Right hindlimb (tissue), 1 donor: ENCODE measurements around the gene PRMT3.
"Not testable (repeated sequence)": the region's sequence is repeated elsewhere in the genome, so short reads cannot be mapped to it uniquely, and the experiment has no call there.

Experiments
- DNase-seq: peaks from one replicate; pipeline ENCODE4 v3.0.0-alpha.2; 2018

The PRMT3 gene

DNA sequence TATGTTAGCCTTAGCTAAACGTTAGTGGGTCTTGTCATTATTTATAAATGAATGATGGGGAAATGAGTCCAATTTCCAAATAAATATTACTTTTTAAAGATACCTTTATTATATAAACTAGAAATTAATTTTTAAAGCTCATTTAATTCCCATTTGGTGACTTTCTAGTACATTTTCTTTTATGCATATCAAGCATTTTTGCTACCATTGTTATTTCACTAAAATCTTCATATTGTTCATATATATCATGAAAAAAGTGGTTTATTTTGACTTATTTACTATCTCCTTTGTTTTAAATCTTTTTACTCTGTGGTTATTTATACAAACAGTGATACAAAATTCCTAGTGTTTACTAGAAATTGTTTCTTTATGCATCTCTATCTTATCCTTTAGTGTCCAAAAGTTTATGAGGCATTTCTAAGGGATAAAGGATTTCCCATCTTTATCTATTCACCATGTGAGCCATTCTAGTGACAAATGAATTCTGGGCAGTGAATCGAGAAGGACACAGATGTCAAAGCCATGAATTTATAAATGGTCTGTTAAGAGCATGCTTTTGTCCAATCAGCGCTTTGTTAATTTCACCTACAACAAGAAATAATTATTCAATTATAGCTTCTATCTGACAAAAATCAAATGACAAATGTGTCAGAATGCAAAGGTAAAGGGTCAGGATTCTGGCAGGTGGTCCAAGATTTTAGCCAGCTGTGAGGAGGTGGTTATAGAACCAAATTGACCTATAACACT, 70.6 kb downstream of the PRMT3 start:
- DNase-seq: no peak

DNA sequence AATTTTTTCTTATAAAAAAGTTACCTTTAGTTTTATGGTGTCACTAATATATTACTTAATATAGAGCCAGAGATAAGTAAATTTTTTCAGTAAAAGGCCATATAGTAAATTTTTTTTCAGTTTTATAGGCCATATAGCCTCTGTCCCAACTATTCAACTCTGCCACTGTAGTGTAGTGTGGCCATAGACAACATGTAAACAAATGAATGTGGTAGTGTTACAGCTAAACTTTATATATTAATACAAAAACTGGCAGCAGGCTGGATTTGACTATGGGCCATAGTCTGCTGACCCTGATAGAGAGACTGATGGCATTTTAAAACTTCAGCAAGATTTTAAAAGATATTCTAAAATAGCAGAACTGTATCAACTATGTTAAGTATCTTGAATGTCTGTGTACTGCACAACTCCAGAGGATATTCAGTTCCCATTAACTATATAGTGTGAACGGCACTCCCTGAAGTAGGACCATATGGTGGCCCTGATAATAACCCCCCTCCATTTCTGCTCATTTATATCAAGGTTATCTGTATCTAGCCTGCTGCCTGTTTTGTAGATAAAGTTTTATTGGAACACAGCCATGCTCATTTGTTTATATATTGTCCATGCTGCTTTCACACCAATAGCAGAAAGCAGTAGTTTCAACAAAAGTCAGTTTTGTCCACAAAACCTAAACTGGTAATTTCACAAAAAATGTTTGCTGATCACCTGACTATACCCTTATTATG, 71.6 kb downstream of the PRMT3 start:
- no peak for DNase-seq

DNA sequence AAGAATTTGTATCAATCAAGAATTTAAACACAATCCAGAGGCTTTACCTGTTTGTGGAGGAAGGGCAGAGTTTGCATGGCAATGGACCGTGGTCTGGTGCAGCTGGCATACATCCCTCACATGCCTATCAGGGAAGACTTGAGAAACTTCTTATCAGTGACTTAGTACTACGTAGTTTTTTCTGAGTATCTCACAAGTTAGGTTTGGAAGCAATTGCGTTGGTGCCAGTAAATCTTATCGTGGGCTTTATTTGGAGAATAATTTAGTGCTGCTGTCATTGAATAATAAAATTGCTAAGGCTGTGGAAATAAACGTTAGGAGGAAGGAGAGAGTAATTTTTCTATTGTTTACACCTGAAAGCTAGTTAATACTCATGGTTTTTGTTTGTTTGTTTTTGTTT, 72.3 kb downstream of the PRMT3 start:
- DNase-seq: no peak

DNA sequence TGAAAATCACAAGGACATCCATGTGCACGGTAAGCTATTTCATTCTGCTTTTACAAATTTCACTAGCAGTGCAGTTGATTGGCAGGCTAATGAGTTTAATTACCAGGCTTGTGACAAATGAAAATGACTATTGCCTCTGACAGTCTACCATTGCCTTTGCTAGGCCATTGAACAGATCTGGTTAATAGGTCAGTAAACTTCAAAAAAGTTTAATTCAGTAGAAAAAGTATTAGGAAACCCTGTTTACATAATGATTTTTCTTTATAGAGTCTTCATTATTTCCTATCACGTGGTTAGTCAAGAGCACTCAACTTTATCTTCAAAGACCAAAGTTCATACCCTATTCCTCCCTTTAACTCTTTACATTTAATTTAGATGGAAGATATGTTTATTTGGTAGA, 77.0 kb downstream of the PRMT3 start:
- DNase-seq: no peak

DNA sequence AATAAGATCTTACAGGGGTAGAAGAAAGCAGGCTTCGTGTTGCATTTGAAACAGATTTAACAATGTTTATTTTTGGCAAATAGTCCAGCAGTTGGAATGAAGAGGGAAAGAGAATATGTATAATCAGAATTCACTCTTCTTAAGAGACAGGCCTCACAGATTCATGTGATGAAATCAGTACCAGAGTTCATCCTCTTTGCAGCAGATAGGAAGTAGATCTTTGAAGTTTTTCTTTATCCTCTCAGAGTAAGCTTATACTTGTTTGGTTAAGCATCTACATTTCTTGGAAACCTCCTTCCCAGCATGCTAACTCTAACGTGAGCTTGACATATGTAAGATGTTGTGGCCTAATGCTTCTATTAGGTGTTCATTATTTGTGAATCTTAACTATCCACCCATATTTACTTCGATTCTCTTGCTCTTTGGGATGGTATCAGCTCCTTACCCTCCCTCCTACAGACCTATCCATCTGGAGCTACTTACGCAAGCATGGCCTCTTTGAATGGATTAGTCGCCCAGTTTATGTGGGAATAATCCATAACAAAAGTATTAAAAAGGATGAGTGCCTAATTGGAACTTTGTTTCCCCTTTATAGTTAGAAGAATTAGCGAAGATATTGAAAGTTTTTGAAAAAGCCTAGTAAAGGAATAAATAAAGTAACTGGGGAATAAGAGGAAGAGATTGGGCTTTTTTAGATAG, 80.1 kb downstream of the PRMT3 start:
- DNase-seq: no peak

DNA sequence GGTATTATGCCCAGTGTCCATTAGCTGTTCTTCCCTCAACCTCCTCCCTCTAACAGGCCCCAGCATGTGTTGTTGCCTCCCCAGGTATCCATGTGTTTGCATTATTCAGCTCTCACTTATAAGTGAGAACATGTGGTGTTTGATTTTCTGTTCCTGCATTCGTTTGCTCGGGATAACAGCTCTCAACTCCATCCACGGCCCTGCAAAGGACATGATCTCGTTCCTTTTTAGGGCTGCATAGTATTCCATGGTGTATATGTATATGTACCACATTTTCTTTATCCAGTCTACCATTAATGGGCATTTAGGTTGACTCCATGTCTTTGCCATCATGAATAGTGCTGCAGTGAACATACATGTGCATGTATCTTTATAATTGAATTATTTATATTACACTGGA, 82.8 kb downstream of the PRMT3 start:
- DNase-seq: no peak

DNA sequence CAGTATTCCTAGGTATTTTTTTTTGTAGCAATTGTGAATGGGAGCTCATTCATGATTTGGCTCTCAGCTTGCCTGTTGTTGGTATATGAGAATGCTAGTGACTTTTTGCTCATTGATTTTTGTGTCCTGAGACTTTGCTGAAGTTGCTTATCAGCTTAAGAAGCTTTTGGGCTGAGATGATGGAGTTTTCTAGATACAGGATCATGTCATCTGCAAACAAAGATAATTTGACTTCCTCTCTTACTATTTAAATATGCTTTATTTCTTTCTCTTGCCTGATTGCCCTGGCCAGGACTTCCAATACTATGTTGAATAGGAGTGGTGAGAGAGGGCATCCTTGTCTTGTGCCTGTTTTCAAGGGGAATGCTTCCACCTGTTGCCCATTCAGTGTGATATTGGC, 84.4 kb downstream of the PRMT3 start:
- DNase-seq: not testable (repeated sequence)

DNA sequence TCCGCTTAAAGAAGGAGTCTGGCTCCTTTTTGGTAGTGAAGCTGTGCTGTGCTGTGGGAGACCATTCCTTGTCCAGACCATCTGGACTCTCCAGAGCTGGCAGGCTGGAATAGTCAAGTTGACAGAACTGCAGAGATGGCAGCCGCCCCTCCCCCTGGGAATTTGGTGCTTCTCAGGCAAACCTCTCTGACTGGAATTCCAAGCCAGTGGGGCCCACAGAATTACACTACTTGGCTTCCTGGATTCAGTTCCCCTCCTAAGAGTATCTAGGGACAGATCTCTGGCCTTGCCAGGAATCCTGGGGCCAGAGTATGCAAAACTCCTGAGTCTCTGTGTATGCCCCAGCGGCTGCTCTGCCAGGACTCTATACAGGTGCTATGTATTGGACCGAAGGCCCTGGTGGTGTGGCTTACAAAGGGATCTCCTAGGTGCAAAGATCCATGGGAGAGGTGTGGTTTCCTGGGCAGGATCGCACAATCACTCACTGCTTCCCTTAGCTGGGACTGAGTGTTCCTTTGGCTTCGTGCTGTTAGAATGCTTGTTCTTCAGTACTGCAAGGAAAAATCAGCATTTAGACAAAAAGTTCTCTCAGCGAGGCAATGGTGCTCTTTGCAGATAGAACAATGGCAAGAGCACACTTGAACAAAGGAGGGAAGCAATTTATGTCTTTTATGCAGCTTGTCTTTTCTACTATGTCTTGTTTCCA, 86.8 kb downstream of the PRMT3 start:
- peak; percentile 17 for DNase-seq

DNA sequence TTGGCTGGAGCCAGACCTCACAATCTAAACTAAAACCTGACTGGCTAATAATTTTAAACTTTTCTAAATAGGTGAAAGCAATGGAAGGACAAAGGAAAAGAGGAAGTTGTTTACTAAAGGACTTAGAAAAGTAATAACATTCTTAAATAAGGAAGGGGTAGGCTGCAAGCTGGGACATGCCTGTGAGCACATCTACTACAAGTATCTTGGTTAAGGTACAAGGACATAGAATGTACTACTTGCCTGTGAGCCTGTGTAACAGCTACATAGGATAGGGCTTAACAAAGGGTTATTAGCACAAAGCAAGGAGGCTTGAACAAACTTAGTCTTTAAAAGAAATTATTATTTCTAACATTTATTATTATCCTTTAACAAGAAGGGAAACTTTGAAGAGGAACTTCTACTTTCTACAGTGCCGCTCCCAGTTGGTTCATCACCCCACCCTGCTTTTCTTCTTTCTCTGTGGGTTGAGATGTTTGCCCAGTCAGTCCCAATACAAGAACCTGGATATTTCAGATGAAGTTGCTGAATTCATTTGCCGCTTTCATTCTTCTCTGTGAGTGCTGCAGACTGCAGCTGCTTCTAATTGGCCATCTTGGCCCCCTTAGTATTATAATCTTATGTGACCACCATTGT, 87.5 kb downstream of the PRMT3 start:
- no peak for DNase-seq

DNA sequence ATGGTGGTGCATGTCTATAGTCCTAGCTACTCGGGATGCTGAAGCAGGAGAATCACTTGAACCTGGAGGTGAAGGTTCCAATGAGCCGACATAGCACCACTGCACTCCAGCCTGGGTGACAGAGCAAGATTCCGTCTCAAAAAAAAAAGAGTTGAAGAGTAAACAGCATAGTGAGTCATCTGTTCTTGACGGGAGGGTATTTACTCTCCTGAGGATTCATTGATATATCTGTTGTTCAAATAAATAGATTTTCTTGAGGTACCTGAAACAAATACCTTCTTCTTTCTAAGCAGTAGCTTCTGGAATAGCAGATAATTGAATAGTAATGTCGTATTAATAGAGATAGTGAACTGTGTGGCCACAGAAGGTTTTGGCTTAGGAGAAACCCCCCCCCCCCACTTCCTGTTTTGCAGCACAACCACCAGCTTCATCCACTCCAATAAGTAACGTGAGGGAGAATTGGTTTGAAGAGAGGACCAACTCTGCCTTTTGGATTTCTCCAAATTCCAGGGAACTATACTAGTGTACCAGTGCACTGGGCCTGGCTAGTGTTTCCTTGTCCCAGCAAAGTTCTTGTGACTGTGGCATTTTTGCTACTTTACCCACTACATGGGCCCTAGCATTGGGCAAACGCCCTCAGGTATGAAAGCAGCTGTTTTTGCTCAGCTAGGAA, 90.0 kb downstream of the PRMT3 start:
- DNase-seq: no peak

DNA sequence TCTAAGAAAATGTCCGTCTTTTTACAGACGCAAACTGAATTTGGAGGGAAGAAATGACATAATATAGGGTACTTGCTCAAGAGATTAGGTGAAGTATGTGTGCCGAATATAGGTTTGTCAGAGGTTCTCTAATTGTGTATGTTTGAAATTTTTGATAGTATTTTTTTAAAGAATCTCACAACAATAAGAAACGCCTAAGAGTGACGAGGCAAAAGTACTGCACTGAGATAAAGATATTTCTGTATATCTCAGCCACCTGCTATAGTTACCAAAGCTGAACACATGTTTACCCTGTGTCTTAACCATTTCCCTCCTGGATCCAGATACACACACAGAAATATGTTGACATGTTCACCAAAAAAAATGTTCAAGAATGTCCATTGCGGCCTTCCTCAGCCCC, 92.0 kb downstream of the PRMT3 start:
- no peak for DNase-seq

DNA sequence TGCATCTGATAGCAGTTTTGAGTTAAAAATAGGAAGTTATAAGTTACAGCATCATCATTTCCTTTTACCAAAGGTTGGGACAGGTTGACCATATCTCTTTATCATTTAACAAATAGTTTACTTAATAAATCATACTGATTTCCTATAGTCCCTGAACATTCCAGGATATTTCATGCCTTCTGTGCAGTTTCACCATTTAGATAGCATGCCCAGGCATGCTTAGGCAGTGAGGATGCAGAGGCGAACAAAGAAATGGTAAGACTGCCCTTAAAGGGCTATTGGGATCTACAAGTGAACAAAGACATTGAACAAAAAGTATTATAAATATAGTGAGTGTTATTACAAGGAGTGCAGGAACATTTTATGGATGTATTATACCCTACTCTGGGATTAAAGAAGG, 96.4 kb downstream of the PRMT3 start:
- no peak for DNase-seq

DNA sequence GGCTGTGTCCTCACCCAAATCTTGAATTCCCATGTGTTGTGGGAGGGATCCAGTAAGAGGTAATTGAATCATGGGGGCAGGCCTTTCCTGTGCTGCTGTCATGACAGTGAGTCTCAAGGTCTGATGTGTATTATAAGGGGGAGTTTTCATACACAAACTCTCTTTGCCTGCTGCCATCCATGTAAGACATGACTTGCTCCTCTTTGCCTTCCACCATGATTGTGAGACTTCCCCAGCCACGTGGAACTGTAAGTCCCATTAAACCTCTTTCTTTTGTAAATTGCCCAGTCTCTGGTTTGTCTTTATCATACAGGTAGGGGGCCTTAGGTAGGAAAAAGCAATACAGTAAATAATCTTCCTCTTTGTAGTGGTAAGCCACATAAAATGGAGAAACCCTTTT, 96.9 kb downstream of the PRMT3 start:
- DNase-seq: not testable (repeated sequence)

DNA sequence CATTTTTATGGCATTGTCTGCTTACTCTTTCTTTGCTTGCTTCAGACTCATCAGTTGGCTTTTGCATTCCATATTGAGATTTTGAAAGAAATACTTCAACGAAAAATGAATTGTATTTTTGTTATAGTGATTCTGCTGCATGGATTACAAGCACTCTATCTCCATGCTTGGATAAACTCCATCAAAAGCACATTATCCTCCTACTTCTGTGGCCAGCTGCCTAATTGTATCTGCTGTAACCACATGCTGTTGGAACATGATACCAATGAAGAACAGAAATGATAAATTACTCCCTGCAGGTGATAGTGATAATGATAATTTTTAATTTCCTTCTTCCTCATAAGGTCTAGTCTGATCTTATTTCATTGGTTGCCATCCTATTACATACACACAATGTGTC, 100.8 kb downstream of the PRMT3 start:
- no peak for DNase-seq

DNA sequence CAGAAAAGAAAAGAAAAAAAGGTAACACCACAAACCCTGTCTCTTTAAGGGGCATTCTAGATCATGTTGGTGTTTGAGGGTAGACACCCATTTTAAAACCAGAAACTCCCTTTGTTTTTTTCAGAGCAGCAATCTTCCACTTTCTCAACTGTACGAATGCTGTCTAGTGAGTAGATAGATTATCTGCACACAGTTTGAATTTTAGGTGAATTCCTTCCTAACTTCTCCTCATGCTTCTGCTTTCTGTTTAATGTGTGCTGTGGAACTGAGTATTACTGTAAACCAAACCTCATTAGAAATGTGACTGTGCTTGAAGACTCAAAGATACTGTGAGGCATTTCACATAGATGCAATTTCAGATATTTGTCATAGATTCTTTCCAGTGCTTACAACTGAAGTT, 102.4 kb downstream of the PRMT3 start:
- no peak for DNase-seq

DNA sequence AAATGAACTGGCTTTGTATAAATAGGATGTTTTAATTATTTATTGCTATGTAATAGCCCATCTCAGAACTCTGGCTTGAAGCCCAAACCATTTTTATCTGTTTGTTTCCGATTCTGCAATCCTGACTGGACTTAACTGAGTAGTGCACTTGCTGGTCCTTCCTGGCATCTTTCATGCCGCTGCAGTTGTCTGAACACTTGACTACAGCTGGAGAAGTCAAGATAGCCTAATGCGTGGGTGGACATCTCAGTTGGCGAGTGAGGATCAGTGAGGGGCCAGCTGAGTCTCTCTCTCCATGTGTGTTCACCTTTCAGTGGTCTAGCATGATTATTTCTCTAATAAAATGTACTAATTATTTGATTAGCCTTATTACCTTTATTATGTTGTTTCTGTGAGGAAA, 105.8 kb downstream of the PRMT3 start:
- DNase-seq: no peak

DNA sequence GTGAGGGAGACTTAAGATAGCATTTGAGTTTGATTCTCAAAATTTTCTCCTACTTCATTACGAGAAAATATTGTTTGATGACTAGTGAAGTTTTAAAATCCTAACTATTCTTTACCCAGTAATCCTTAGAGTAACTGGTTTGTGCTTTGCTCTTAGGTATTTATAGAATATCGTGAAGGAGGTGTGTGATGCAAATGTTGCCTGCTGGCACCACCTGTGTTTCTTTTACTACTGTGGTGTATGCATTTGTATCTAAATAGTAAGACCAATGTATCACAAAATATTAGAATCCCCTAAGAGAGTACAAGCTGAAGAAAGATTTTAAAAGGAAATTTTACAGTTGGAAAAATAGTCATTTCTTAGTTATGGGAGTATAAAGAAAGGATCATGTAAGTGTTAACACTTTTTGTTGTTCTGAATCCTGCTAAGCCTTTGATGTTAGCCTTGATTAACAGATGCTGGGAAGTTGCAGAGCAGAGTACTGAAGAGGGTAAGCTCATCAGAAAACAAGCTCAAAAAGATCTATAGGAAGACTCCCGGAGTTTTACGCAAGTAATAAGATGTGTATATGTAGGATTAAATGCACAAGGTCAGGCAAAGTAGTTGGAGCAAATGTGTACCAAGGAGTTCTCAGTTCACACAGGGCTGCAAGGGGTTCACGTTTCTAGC, 109.7 kb downstream of the PRMT3 start:
- no peak for DNase-seq

DNA sequence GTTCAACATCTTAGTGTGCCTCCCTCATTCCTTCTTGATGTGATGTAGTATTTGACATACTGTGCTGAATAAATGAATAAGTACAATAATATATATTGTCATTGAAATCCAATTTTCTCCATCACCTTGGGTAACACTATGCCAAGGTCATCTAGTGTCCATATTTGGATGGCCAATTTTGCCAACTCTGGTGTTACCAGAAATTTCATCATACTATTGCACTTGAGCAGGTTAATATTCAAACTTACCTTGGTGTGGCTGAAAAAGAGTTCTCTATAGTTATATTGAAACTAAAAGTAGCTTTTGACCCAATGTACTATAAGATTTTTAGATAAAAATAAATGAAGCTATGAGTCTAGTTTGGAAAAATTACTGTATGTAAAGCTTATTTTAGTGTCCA, 113.7 kb downstream of the PRMT3 start:
- DNase-seq: no peak

DNA sequence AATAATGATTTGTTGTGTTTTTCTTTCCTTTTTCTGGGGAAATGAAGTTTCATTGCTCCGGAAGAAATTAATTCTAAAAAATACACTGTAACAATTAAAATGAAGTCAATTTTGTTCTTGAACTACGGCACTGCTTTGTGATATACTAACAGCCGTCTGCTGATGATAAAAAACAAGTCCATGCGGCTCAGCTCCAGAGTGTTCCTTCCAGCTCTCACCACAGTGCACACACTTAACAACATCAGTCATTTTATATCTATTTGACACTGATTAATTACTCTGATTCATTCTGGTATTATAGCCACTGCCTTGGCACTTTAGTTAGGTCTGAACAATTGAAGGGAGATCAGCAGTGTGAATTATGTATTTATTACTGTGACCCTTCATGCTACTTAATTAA, 114.5 kb downstream of the PRMT3 start:
- DNase-seq: no peak

DNA sequence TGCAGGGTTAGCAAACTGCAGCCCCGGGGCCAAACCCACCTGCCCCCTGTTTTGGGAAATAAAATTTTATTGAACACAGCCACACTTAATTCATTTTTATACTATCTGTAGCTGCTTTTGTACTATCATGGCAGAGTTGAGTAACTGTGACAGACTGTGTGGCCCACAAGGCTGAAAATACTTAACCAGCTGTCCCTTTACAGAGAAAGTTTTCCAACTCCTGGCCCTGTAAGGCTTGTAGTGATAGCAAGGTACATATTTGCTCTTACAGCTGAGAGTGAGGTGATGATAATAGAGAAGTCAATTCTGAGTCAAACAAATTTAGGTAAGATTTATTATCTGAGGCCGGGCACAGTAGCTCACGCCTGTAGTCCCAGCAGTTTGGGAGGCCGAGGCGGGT, 124.5 kb downstream of the PRMT3 start:
- DNase-seq: no peak

DNA sequence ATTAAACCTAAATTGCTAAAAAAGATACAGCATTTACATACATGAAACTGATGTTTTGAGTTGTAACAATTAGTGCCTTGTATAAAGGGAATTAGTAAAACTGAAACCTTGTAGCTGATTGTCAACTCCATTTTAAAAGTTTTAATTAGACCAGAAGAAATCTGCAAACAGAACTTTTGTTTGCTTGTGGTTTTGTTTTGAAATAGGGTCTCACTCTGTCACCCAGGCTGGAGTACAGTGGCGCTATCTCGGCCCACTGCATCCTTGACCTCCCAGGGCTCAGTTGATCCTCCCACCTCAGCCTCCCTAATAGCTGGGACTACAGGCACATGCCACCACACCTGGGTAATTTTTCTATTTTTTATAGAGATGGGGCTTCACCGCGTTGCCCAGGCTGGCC, 125.4 kb downstream of the PRMT3 start:
- no peak for DNase-seq

DNA sequence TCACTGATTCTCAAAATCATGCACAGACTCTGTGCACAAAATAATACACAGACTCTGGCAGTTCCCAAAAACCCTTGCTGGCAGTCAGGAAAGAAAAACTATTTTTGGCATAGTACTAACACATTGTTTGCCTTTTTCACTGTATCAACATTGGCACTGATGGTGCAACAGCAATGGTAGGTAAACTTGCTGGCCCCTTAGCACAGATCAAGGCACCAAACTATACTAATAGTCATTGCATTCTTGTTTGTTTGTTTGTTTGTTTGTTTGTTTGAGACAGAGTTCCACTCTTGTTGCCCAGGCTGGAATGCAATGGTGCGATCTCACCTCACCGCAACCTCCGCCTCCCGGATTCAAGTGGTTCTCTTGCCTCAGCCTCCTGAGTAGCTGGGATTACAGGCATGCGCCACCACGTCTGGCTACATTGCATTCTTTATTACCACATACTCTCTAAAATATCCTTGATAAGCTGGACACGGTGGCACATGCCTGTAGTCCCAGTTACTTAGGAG, 130.9 kb downstream of the PRMT3 start:
- no peak for DNase-seq
